Lower leg skin (tissue), 4 donors: ENCODE results near the gene RAPGEF4. TPM values are rescaled to one million over a fixed set of nuclear protein-coding genes. Genes with fewer than 3 reads are reported as not detected.

Source experiments
- DNase-seq, 2 donors: peaks; one replicate each; pipeline ENCODE4 v3.0.0-alpha.2; 2019; ENCODE audit warnings: low spot score in 2 of 2
- H3K4me3 ChIP-seq: fragments of 200-600 bp; sonication (generic); 2 replicates; pipeline ENCODE4 v1.5.1; 2017; ENCODE audit warnings: mild to moderate bottlenecking, low read depth; ENCODE audit not compliant: poor library complexity, severe bottlenecking
- CTCF ChIP-seq, 3 donors: fragments of 450-650 bp; IDR thresholded peaks; one replicate each; pipeline ENCODE4 v1.5.1; 2016; ENCODE audit warnings: antibody characterized with exemption in 3 of 3, mild to moderate bottlenecking in 3 of 3, moderate library complexity in 2 of 3
- POLR2A ChIP-seq, 2 donors: fragments of 450-650 bp; IDR thresholded peaks; one replicate each; pipeline ENCODE4 v1.6.1; 2016 to 2017; ENCODE audit warnings: antibody characterized with exemption in 2 of 2, mild to moderate bottlenecking in 1 of 2, moderate library complexity in 1 of 2
- WGBS, 2 donors: methylation state at CpG; one replicate each; pipeline ENCODE4 v1.1.5; 2018; 5-methylcytosine and 5-hydroxymethylcytosine counted together
- intact Hi-C: fragments of 100-400 bp; cut with DNase I; formaldehyde crosslinking; loops from one replicate; pipeline ENCODE4 v1.15.0; 2023; ENCODE audit warnings: low total_unique reads
- total RNA-seq, 4 donors: library from RNA; depleted of rRNA; stranded (reverse); fragments of >200 nt; gene quantifications; one replicate each; pipeline ENCODE4 v1.1.0, GENCODE V29; 2016

Gene RAPGEF4
- total RNA-seq, 4 donors from 2014 or later = 15.5 to 25.8 (median 25.0) TPM

- no peak overlapping the region for H3K4me3 ChIP-seq
- intact Hi-C loops = no loop called here
- no peak for TF ChIP-seq CTCF (IDR thresholded peaks at IDR 0.05)
- no peak for TF ChIP-seq POLR2A (IDR thresholded peaks at IDR 0.05)
- no peak for DNase-seq
- WGBS, 2 donors = 45 to 62% methylated on average over 6 of the region's 6 CpGs
Measured at GRCh38 chr2:172843902-172844715, 108.5 kb downstream of the RAPGEF4 start.

- H3K4me3 ChIP-seq = no peak overlapping the region
- intact Hi-C loops = no loop called here
- DNase-seq = no peak
- no peak for TF ChIP-seq POLR2A (IDR thresholded peaks at IDR 0.05)
- no peak for TF ChIP-seq CTCF (IDR thresholded peaks at IDR 0.05)
- 61 to 63% methylated on average over 2 of the region's 2 CpGs for WGBS, 2 donors
Measured at GRCh38 chr2:172845028-172845630, 109.5 kb downstream of the RAPGEF4 start.

DNA sequence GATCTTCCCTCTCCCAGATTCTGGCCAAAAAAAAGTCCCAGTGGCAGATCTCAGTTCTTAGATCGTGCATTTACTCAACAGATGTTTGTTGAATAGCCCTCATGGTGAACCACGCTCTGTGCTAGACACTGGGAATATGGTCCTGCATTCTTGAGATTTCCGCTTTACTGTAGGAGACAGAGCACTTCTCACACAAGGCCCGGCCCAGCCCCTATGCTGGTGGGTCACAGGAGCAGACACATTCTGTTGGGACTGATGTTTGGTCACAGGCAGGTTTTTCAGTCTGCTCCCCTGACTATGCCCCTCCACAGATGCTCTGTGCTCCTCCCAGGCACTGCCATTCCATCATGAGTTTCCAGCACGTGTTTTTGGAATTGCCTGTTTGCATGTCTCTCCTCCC, 110.9 kb downstream of the RAPGEF4 start:
- no peak overlapping the region for H3K4me3 ChIP-seq
- DNase-seq = no peak
- whole genome bisulfite sequencing, 2 donors = 89 to 91% methylated on average over 5 of the region's 5 CpGs
- TF ChIP-seq CTCF (IDR thresholded peaks at IDR 0.05) = no peak
- no peak for TF ChIP-seq POLR2A (IDR thresholded peaks at IDR 0.05)
- intact Hi-C loops = no loop called here

DNA sequence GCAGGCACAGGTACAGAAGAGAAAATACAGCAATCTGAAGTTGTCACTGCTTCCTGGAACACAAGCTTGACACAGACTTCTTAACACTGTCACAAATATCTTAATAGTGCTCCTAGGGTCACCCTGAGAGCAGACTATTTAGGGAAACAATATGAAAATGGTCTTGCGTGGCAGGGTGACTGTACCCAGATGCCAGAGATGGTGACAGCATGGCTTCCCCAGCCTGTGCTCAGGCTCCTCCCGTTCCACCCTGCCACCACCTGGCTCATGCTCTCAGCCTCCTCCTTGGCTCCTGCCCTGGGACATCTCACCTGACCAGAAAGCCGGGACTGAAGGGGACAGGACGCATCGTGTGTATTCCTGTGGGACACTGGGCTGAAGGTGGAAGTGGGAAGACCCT, 111.5 kb downstream of the RAPGEF4 start:
- DNase-seq = no peak
- H3K4me3 ChIP-seq = no peak overlapping the region
- intact Hi-C loops = no loop called here
- TF ChIP-seq CTCF (IDR thresholded peaks at IDR 0.05) (no peak), POLR2A (IDR thresholded peaks at IDR 0.05) (no peak)
- WGBS, 2 donors = 91 to 93% methylated on average over 5 of the region's 5 CpGs

GRCh38 chr2:172848519-172848918, 112.9 kb downstream of the RAPGEF4 start:
- 61 to 72% methylated on average over 2 of the region's 2 CpGs for WGBS, 2 donors
- DNase-seq = no peak
- TF ChIP-seq CTCF (IDR thresholded peaks at IDR 0.05) = no peak
- no peak for TF ChIP-seq POLR2A (IDR thresholded peaks at IDR 0.05)

More at GRCh38 chr2:172848519-172848918, 112.9 kb downstream of the RAPGEF4 start:
- intact Hi-C loops = no loop called here
- no peak overlapping the region for H3K4me3 ChIP-seq
